Activated CD8-positive, alpha-beta memory T cell treated with anti-CD3 and anti-CD28 coated beads, Interleukin-2, amount 50 U/mL, for 24 hours (primary cell): ENCODE data around the gene ATF5.
A peak's percentile ranks its signal among the peaks of the same experiment; 100 is the strongest.
"Not testable (repeated sequence)": the region's sequence is repeated elsewhere in the genome, so short reads cannot be mapped to it uniquely, and the experiment has no call there.

ENCODE experiments used
- DNase-seq: peaks from one replicate; pipeline ENCODE4 v3.0.0-alpha.2; 2020; ENCODE audit errors: extremely low read depth

The ATF5 gene

DNA sequence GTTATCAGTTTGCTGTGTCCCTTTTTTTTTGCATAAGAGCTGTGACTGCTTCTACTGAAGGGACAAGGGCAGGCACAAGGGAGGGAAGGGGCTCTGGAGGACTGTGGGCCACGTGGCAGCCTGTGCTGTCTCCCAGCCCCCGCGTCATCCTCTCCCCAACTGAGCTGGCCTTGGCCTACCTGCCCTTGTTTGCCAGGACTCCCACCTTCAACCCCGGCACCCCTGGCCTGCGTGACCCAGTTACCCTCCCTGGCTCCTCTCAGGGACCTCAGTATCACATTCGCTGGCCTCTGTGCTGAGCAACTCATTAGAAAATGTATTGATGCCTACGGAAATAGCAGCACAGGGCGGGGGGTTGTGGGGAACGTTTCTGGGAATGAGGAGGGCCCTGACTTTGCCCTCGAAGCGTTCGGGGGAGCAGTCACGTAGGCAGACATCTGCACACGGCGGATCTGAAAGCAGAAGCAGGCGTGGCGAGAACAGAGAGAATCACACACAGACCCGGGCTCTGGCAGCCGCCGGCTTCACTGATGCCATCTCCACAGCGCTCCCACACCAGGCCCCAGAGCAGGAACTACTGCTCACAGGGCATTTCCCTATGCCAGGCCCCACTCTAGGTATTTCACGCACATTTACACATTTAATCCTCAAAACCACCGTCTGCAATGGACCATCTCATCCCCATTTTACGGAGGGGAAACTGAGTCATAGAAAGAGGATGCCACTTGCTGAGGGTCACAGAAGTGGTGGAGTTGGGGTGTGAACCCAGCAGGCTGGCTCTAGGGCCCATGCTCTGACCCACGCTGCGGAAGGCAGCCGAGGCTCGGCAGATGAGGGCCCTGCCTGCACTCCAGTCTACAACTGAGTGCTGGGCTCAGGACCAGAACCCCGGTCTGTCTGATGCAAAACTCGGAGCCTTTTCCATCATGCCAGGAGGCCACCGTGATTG is 5.7 kb upstream of the ATF5 start:
- DNase-seq: no peak

DNA sequence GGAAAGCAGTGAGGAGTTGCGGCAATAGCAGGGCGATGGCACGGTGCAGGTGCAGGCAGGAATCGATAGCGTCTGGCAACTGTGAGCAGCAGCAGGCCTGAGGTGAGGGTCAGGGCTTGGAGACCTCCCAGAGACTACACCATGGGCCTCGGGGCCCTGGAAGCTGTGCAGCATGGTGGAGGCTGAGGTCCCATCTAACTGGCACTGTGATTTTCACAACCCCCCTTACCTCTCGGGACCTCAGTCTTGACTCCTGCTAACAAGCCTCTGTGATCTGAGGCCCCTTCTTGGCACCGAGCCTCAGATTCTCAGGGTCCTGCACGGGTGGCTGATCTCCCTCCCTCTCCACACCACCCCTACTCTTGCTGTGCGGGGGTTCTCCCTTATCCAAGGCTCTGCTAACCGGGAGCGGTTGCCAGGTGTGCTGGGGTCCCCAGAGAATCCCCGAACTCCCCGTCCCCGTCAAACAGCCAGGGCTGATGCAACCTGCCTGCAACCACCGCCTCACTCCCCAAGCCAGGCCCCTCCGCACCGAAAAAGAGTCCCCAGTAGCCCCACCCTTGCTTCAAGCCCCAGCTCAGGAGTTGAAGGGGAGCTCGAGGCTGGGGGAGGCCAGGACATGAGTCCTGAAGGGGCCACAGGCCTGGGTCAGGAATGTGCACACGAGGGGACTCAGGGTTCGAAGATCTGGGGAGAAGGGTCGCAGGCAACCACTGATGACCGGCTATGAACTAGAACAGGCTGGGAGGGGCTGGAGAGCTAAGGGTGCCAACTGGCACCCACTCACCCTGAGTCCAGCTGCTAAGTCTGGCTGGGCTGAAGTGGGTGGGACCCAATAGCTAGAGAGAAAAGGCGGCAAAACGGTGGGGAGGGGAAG is 4.8 kb upstream of the ATF5 start:
- DNase-seq: no peak

DNA sequence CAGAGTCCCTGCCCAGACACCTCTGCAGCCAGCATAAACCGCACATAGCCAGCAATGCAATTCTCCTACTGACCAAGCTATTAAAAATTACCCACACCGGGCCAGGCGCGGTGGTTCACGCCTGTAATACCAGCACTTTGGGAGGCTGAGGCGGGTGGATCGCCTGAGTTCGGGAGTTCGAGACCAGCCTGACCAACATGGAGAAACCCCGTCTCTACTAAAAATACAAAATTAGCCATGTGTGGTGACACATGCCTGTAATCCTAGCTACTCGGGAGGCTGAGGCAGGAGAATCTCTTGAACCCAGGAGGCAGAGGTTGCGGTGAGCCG is 4.2 kb upstream of the ATF5 start:
- DNase-seq: not testable (repeated sequence)

DNA sequence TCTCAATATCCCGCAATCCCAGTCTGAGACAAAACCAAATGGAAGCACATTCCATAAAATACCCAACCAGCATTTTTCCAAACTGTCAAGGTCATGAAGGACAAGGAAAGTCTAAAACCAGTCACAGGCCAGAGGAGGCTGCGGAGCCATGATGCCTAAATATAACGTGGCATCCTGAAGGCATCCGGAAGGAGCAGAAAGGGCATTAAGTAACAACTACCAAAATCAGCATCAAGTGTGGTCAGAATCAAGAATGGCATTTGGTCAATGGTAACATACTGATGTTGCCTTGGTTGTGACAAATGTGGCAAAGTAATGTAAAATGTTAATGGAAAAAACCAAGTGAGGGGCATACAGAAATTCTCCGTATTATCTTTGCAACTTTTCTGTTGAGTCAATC is 3.5 kb upstream of the ATF5 start:
- DNase-seq: no peak

DNA sequence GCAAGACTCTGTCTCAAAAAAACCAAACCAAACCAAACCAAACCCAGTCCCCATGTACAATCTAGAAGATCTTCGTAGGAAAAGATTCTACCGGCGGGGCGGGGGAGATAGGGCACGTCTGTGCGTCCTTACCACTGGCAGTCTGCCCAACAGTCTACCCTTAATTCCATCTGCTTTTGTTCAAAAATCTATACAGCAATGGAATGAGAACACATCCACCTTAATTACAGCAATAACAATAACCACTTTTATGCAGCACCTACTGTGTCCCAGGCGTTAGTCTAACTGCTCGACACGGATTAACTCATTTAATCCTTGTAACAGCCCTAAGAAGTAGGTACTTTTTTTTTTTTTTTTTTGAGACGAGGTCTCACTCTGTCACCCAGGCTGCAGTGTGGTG is 2.5 kb upstream of the ATF5 start:
- DNase-seq: no peak

DNA sequence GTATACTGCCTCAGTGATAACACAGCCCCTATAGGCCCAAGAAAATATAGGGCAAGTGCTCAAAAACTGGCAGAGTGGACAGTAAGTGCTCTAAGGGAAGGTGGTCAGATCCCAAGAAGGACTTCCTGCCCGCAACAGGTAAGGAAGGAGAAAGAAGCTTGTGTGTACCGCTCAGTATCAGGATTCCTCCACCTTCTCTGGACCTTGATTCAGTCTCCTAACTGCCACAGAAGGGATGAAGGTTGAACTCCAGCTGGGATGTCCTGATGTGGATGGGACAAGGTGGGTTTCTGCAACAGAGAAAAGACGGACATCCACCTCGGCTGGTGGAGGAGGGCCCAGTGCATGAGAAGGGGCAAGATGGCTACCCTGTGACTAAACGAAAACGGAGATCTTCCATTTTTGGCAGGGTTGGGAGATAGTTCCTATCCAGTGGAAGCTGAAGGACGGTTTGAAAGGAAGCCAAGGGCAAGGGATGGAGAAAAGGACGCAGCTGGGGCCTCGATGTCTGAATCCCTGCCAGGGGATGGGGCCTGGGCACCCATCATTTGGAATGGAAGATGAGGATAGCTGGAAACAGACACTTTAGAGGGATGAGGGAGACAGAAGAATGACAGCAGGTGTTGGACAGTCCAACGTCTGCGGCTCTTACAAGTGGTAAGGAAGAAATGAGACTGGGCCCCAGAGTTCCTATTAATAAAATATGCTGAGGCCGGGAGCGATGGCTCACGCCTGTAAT is 1.3 kb upstream of the ATF5 start:
- DNase-seq: no peak

DNA sequence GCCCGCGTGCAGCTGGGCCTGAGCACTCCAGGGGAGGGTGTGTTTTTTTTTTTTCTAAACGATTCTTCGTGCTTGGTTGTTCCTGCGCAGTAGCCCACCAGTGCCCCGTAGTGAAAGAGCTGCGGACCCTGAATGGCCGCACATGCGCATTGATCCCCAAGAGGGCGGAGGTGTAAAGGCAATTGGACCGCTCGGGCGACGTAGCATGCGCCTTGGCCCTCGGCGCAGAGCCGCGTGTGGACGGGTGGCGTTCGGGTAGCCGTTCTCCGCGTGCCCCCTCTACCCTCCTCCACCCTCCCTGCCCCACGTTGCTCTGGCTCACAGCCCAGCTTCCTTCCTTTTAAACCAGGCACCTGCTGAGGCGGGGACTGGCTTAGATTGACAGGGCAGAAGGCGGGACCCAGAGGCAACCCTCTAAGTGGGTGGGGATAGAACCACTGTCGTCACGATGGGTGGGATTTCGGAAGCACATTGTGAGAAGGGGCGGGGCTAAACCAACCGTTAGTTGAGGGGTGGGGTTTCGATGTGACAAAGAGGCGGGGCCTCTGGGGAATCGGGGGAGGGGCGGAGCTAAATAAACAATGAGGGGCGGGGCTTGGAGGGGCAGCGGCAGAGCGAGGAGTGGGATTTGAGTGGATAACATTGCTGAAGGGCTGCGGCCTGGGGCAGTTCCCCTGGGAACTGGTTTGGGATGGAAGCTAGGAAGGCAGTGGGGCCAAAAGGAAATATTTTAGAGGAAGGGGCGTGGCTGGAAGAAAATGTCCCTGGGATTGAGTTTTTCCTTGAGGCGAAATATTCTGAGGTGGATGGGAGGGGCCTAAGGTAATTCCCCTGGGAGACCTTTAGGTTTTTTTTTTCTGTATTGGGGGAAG is 842 bp downstream of the ATF5 start:
- peak; percentile 81 for DNase-seq

DNA sequence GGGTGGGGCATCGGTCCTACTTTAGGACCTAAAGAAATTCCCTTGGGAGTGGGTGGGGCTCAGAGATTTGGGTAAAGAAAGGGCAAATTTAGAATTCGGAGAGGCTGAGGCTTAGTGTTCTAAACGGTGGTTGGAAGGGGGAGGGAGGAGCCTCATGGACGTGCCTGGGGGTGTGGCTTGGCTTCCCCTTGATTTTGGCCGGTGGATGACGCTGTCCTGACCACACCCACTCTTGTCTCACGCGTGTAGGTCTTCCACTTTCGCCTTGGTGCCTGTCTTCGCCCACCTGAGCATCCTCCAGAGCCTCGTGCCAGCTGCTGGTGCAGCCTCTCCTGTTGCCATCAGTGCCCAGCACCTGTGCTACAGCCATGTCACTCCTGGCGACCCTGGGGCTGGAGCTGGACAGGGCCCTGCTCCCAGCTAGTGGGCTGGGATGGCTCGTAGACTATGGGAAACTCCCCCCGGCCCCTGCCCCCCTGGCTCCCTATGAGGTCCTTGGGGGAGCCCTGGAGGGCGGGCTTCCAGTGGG is 1.5 kb downstream of the ATF5 start:
- DNase-seq: no peak

DNA sequence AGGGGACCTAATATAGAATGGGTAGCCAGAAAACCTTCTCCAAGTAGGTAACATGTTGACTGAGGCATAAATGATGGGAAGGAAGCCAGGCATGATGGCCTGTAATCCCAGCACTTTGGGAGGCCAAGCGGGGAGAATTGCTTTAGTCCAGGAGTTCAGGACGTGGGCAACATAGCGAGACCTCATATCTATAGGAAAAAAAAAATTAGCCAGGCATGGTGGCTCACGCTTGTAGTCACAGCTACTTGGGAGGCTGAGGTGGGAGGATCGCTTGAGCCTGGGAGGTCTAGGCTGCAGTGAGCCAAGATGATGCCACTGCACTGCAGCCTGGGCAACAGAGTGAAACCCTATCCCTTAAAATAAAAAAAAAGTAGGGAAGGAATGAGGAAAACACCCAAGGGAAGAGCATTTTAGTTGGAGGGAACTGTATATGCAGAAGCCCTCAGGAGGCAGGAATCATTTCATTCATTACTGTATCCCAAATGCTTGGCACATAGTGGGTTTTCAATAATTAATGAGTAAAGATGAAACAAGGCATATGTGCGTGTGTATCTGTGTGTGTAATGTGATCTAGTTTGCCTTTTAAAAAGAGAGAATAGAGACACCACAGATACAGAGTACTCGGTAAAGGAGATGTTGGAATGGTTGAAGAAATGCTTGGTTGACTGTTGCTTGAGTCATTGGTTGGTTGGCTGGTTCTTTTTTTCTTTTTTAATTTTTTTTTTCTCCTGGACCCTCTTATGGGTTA is 2.5 kb downstream of the ATF5 start:
- no peak for DNase-seq

DNA sequence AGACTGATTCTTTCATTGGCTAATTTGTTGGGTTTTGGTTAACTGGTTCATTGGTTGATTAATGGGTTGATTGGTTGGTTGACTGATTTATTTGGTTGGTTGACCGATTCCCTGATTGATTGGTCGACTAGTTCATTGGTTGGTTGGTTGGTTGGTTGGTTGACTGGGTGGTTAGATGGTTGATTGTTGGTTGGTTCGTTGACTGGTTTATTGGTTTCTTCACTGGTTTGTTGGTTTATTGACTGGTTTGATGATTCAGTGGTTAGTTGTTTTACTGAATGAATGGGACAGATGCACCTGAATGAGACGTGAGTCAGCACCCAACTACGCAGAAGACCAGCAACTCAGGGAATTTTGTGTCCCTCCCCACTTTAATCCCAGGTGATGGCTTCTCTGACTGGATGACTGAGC is 3.0 kb downstream of the ATF5 start:
- DNase-seq: no peak

DNA sequence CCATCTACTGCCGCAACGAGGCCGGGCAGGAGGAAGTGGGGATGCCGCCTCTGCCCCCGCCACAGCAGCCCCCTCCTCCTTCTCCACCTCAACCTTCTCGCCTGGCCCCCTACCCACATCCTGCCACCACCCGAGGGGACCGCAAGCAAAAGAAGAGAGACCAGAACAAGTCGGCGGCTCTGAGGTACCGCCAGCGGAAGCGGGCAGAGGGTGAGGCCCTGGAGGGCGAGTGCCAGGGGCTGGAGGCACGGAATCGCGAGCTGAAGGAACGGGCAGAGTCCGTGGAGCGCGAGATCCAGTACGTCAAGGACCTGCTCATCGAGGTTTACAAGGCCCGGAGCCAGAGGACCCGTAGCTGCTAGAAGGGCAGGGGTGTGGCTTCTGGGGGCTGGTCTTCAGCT is 3.7 kb downstream of the ATF5 start:
- DNase-seq: no peak

DNA sequence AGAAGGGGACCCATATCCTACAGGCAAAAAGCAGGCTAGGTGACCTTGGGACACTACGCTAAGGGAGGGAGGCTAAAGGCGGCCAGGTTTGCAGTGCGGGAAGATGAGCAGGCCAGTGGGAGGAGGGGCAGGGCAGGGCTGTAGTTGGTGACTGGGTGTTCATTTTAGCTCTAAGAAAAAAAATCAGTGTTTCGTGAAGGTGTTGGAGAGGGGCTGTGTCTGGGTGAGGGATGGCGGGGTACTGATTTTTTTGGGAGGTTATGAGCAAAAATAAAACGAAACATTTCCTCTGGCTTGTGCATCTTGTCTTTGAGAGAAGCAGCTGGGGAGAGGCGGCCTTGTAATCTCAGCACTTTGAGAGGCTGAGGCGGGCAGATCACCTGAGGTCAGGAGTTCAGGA is 4.6 kb downstream of the ATF5 start:
- DNase-seq: no peak

DNA sequence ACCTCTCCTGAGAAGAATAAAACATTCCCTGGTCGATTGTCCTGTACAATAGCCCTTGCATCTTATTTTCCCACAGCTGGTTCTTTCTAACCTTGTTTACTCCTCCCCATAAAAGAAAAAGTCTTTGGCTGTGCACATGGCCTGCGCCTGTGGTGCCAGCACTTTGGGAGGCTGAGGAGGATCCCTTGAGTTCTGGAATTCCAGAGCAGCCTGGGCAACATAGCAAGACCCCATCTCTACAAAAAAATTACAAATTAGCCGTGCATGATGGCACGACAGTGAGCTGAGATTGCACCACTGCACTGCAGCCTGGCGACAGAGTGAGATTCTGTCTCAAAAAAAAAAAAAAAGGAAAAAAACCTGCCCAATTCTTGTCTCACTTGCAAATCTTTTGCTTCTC is 7.5 kb downstream of the ATF5 start:
- DNase-seq: no peak

DNA sequence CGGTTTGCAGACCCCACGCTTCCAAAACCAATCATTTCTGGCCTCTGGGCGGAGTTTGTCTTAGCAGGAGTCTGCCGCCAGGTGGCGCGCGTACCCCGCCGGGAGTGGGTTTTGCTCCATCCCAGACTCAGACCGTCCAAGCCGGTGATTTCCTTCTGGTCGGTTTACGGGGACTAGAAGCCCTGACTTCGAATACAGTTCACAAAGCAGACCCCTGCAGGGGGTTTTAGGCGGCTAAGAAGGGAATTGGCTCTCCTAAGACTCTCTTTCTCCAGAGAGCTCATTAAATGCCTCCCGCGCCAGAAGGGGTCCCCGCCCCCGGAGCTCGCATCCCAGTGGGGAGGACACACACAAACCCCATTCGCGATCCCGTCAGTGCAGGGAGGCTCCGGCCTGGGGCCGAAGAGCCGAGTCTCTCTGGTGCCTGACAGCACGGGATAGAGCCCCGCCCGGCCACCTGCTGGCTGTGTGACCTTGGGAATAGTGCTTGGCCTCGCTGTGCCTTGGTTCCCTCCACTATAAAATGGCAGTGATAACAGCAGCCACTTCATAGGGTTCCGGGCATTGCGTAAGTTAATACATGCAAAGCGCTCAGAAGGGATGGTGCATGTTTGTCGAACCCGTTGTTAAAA is 8.9 kb downstream of the ATF5 start:
- DNase-seq: peak; percentile 48

DNA sequence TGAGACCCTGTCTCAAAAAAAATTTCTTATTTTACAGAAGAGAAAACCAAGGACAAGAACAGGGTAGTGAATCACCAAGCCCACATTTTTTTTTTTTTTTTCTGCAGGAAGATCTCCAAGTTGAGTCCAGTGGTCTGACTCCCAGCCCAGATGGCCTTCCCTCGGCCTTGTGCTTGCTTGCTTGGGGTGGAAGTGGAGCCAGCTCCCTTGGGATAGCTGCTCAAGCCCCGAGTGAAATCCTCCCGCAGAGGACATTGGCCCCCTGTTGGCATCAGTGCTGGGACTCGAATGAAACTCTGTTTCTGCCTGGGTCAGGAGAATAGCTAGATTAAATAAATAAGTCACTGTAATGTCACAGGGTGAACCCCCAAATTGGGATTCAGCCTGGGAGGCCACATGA is 9.7 kb downstream of the ATF5 start:
- no peak for DNase-seq

DNA sequence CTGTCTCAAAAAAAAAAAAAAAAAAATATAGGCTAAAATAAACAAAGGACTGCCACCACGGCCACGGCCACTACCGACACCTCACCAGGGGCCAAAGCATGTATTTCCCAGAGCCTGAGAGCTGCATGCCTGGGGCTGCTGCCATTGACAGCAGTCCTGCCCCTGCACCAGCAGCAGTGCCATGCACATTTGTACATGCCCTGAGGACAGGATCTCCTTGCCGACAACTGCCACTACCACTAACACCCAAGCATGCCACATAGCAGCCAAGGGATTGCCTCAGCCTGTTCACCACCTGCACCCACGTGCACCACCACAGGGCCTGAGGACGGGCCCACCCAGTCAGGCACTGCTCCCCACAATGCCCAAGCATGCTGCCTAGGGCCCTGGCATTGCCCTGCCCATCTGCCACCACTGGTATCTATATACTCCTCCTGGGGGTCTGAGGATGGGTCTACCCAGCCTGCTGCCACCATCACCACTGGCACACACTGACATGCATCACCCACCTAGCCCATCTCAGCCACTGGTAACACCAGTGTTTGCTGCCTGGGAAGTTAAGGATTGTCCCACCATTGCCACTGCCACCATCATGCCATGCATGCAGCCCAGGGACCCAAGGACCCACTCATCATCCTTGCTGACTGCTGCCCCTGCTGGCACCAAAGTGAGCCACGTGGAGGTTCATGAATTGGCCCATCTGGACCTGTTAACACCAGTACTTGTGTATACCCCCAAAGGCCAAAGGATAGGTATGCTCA is 10.9 kb downstream of the ATF5 start:
- DNase-seq: no peak

DNA sequence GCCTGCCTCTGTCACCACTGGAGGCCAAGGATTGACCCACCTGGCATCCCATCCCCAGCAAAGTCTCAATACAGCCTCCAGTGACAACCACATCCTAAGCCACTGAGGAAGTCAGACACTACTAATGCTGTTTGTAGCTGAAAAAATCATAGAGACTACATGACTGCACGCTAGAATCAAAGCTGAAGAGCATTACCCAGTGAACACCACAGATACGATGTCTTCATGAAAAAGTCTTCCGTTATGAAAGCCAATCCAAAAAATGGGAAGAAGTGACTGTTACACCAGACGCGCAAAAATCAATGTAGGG is 11.4 kb downstream of the ATF5 start:
- DNase-seq: no peak

DNA sequence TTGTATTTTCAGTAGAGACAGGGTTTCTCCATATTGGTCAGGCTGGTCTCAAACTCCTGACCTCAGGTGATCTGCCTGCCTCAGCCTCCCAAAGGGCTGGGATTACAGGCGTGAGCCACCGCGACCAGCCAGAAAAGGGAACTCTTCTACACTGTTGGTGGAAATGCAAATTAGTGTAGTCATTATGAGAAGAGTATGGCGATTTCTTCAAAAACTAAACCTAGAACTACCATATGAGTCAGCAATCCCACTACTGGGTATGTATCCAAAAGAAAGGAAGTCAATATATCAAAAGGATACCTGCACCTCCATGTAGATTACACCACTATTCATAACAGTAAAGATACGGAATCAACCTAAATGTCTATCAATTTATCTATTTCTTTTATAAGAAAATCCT is 15.6 kb downstream of the ATF5 start:
- DNase-seq: not testable (repeated sequence)

DNA sequence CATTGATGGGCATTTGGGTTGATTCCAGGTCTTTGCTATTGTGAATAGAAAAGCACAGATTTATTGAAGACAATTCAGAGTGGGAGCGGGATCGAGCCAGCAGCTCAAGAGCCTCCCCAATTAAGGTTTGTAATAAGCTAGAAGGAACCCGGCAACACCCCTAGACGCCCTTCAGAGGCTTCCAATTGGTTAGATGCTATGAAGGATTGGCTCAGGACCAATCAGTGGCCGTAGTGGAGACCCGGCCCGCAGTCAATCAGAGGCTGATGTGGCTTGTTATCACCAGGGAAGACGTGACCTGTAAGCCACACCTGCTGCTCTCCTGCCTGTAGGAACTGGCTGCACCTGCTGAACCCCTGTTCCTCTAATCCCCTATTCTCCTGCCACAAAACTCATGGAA is 17.4 kb downstream of the ATF5 start:
- no peak for DNase-seq
